AG20443 (cell line): ENCODE results near the gene TRAF3IP1.
"Not testable (repeated sequence)": the region's sequence is repeated elsewhere in the genome, so short reads cannot be mapped to it uniquely, and the experiment has no call there.

Experiments used
- DNase-seq: peaks from one replicate; pipeline ENCODE4 v3.0.0; 2012; ENCODE audit warnings: low spot score, mixed read lengths

The TRAF3IP1 gene

GRCh38 chr2:238288650-238289573 is 31.4 kb upstream of the TRAF3IP1 start:
- DNase-seq, result peak; percentile 96

- no peak for DNase-seq
Measured at GRCh38 chr2:238289574-238289973, 30.7 kb upstream of the TRAF3IP1 start.

GRCh38 chr2:238290091-238290509 is 30.2 kb upstream of the TRAF3IP1 start:
- no peak for DNase-seq

GRCh38 chr2:238290715-238291549 is 29.4 kb upstream of the TRAF3IP1 start:
- no peak for DNase-seq

GRCh38 chr2:238291550-238292281 is 28.6 kb upstream of the TRAF3IP1 start:
- no peak for DNase-seq

- no peak for DNase-seq
Measured at GRCh38 chr2:238294046-238294392, 26.3 kb upstream of the TRAF3IP1 start.

- DNase-seq, result no peak
Measured at GRCh38 chr2:238294393-238295143, 25.8 kb upstream of the TRAF3IP1 start.

GRCh38 chr2:238295144-238296112 is 24.9 kb upstream of the TRAF3IP1 start:
- no peak for DNase-seq

- DNase-seq, result no peak
Measured at GRCh38 chr2:238296638-238297457, 23.5 kb upstream of the TRAF3IP1 start.

GRCh38 chr2:238299803-238300202 is 20.5 kb upstream of the TRAF3IP1 start:
- DNase-seq, result no peak

GRCh38 chr2:238302087-238302486 is 18.2 kb upstream of the TRAF3IP1 start:
- DNase-seq, result no peak

- no peak for DNase-seq
Measured at GRCh38 chr2:238302751-238303150, 17.6 kb upstream of the TRAF3IP1 start.

- no peak for DNase-seq
Measured at GRCh38 chr2:238304116-238304515, 16.2 kb upstream of the TRAF3IP1 start.

GRCh38 chr2:238305092-238305862 is 15.0 kb upstream of the TRAF3IP1 start:
- no peak for DNase-seq

- DNase-seq, result no peak
Measured at GRCh38 chr2:238305965-238306671, 14.2 kb upstream of the TRAF3IP1 start.

- DNase-seq, result no peak
Measured at GRCh38 chr2:238306672-238306998, 13.7 kb upstream of the TRAF3IP1 start.

- DNase-seq, result no peak
Measured at GRCh38 chr2:238308177-238308576, 12.1 kb upstream of the TRAF3IP1 start.

GRCh38 chr2:238310721-238311120 is 9.6 kb upstream of the TRAF3IP1 start:
- not testable (repeated sequence) for DNase-seq
